LNCAP (cell line): Measurements from ENCODE around the gene NEURL1.

ENCODE experiments used
- TF ChIP-seq, protein P1 (sequence below): fragments of 450-650 bp; IDR thresholded peaks from 2 replicates; pipeline ENCODE4 v1.5.1; 2017; ENCODE audit warnings: mild to moderate bottlenecking

Gene NEURL1

GRCh38 chr10:103476046-103476768 is 17.3 kb upstream of the NEURL1 start:
- TF ChIP-seq, protein P1, sequence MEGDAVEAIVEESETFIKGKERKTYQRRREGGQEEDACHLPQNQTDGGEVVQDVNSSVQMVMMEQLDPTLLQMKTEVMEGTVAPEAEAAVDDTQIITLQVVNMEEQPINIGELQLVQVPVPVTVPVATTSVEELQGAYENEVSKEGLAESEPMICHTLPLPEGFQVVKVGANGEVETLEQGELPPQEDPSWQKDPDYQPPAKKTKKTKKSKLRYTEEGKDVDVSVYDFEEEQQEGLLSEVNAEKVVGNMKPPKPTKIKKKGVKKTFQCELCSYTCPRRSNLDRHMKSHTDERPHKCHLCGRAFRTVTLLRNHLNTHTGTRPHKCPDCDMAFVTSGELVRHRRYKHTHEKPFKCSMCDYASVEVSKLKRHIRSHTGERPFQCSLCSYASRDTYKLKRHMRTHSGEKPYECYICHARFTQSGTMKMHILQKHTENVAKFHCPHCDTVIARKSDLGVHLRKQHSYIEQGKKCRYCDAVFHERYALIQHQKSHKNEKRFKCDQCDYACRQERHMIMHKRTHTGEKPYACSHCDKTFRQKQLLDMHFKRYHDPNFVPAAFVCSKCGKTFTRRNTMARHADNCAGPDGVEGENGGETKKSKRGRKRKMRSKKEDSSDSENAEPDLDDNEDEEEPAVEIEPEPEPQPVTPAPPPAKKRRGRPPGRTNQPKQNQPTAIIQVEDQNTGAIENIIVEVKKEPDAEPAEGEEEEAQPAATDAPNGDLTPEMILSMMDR: no peak

GRCh38 chr10:103478671-103479070 is 14.8 kb upstream of the NEURL1 start:
- TF ChIP-seq, protein P1: no peak

- TF ChIP-seq, protein P1: no peak
Measured at GRCh38 chr10:103479135-103479534, 14.4 kb upstream of the NEURL1 start, which contains the start of gene CALHM3. Gene CALHM3 (minus strand): TSS chr10:103479240. CDS start chr10:103479032, 208 bp downstream.

- TF ChIP-seq, protein P1: no peak
Measured at GRCh38 chr10:103480521-103480920, 13.0 kb upstream of the NEURL1 start.

DNA sequence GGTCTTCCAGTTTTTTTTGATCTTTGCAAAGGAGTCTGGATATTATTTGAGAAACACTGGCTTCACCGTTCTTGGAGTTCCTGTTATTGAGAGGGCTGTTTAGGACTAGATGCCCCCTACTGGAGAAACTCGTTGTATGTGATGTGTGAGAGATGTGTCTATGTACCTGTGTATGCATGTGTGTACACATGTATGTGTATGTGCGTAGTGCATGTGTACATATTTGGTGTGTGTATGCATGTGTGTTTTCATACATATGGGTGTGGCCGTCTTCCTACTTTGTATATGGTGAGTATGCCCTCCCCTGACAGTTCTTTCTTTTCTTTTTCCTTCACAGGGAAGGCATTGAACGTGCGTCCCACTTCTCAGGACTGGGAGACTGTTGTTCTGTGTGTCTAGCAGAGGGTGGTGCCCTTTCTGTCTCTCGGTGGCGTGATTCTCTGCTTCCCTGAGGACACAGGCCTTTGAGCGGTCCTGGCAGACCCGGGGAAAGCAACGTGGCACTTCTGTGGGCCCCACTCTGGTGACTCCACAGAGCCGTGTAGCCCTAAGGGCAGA is 11.5 kb upstream of the NEURL1 start:
- TF ChIP-seq, protein P1: peak; percentile 64

- TF ChIP-seq, protein P1: no peak
Measured at GRCh38 chr10:103487410-103487708, 6.1 kb upstream of the NEURL1 start.

DNA sequence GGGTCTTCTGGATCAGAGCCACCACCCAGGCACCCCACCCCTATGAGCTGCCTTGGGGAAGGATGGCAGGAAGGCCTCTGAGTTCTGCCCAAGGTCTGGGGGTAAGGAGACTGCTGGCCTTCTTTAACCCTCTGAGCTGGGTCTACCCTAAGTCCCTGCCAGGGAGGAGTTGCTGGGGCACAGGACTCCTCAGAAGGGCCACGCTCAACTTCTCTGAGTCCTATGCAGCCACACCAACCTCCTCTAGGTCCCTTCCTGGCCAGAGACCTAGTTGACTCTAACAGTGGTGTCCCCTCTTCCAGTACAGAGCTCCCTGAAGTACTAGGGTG is 2.6 kb upstream of the NEURL1 start:
- TF ChIP-seq, protein P1: no peak
